ENCODE data around the gene UBE2I. TPM values are rescaled to one million over a fixed set of nuclear protein-coding genes. Genes with fewer than 3 reads are reported as not detected.

UBE2I gene
- total and polyA plus RNA-seq, 4 donors: 19.4 to 23.9 (median 22.5) TPM

GRCh38 chr16:1330260-1330914 lies 21.0 kb downstream of the UBE2I start:
- peaks cover 0 to 2% (median 0%) of the 10 kb centered on the region in 4 donors for H3K27me3 ChIP-seq (ENCODE audit: control insufficient read depth in 4 of 4, insufficient read depth in 4 of 4, low read length in 3 of 4)
- TF ChIP-seq NR2F2 (IDR thresholded peaks at IDR 0.05) (no peak), CTCF (IDR thresholded peaks at IDR 0.05; ENCODE audit: low read depth, low read length, missing input control) (peak; percentile 18), MAX (IDR thresholded peaks at IDR 0.05) (no peak)

GRCh38 chr16:1330931-1331711 lies 21.7 kb downstream of the UBE2I start:
- H3K4me3 ChIP-seq (ENCODE audit: low read depth in 1 of 3, low read length in 3 of 3): peak overlapping the region in 1 of 3 donors; percentile 10
- H3K36me3 ChIP-seq (ENCODE audit: control insufficient read depth in 4 of 4, insufficient read depth in 3 of 4, low read depth in 1 of 4, low read length in 3 of 4): no peaks in the 10 kb centered on the region
- WGBS: 49% methylated on average over 22 of the region's 22 CpGs
- H3K9ac ChIP-seq (ENCODE audit: low read depth in 1 of 2, low read length in 2 of 2): peak overlapping the region in 1 of 2 donors; percentile 8
- DNase-seq (ENCODE audit: low spot score): no peak
- TF ChIP-seq YY1 (IDR thresholded peaks at IDR 0.05): no peak
- no peak for TF ChIP-seq FOXA1 (IDR thresholded peaks at IDR 0.05)
- no peak for TF ChIP-seq RAD21 (IDR thresholded peaks at IDR 0.05)
- no peak for TF ChIP-seq HNF4A (conservative IDR thresholded peaks at IDR 0.05)
- no peak for TF ChIP-seq MAX (IDR thresholded peaks at IDR 0.05)
- TF ChIP-seq EGR1 (IDR thresholded peaks at IDR 0.05; ENCODE audit: low read depth in 2 of 2): no peak
- TF ChIP-seq HNF4G (IDR thresholded peaks at IDR 0.05): no peak
- TF ChIP-seq TAF1 (conservative IDR thresholded peaks at IDR 0.05): no peak
- no peak for TF ChIP-seq CTCF (IDR thresholded peaks at IDR 0.05; ENCODE audit: low read depth, low read length, missing input control)
- no peak for TF ChIP-seq ZBTB33 (IDR thresholded peaks at IDR 0.05)
- TF ChIP-seq JUND (IDR thresholded peaks at IDR 0.05): no peak
- no peak for TF ChIP-seq ATF3 (IDR thresholded peaks at IDR 0.05)
- TF ChIP-seq GABPA (IDR thresholded peaks at IDR 0.05 in 1 of 2, conservative IDR thresholded peaks at IDR 0.05 in 1 of 2): no peak
- peaks cover 0 to 3% (median 0%) of the 10 kb centered on the region in 4 donors for H3K9me3 ChIP-seq (ENCODE audit: control insufficient read depth in 4 of 4, low read length in 3 of 4)
- peaks cover 6 to 15% (median 11%) of the 10 kb centered on the region in 4 donors for H3K4me1 ChIP-seq (ENCODE audit: control insufficient read depth in 4 of 4, insufficient read depth in 4 of 4, low read length in 3 of 4)
- peaks cover 0 to 2% (median 0%) of the 10 kb centered on the region in 4 donors for H3K27me3 ChIP-seq (ENCODE audit: control insufficient read depth in 4 of 4, insufficient read depth in 4 of 4, low read length in 3 of 4)
- H3K27ac ChIP-seq (ENCODE audit: low read depth in 1 of 2, low read length in 2 of 2): peak overlapping the region; percentile 5 to 7

More at GRCh38 chr16:1330260-1330914, 21.0 kb downstream of the UBE2I start:
- H3K4me1 ChIP-seq (ENCODE audit: control insufficient read depth in 4 of 4, insufficient read depth in 4 of 4, low read length in 3 of 4): peaks cover 6 to 15% (median 11%) of the 10 kb centered on the region in 4 donors
- no peak overlapping the region for H3K9ac ChIP-seq (ENCODE audit: low read depth in 1 of 2, low read length in 2 of 2)
- no peak for DNase-seq (ENCODE audit: low spot score)
- peaks cover 0 to 3% (median under 1%) of the 10 kb centered on the region in 4 donors for H3K36me3 ChIP-seq (ENCODE audit: control insufficient read depth in 4 of 4, insufficient read depth in 3 of 4, low read depth in 1 of 4, low read length in 3 of 4)
- H3K27ac ChIP-seq (ENCODE audit: low read depth in 1 of 2, low read length in 2 of 2): no peak overlapping the region
- H3K4me3 ChIP-seq (ENCODE audit: low read depth in 1 of 3, low read length in 3 of 3): no peak overlapping the region
- WGBS: 74% methylated on average over 17 of the region's 17 CpGs
- H3K9me3 ChIP-seq (ENCODE audit: control insufficient read depth in 4 of 4, low read length in 3 of 4): peaks cover 0 to 3% (median 0%) of the 10 kb centered on the region in 4 donors
